ENCODE results near the gene PHF2. TPM values are rescaled to one million over a fixed set of nuclear protein-coding genes. Genes with fewer than 3 reads are reported as not detected.

PHF2 gene
- total RNA-seq, 1 experiment from 2014 or later = 32.2 TPM

DNA sequence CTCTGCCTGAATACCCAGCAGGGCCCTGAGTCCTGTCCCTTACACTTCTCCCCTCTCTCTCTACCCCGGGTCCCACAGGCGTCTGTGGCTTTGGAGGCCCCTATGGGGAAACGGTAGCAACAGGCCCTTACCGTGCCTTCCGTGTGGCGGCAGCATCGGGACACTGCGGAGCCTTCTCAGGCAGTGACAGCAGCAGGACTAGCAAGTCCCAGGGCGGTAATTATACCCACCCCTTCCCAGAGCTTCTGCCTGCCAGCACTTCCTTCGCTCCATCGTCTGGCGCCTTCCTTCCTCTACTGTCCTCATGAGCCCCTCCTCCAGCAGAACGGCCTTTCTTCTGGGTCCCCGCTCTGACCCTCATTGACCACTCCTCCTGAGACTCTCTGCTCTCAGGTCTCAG lies 17.9 kb upstream of the PHF2 start:
- Histone ChIP-seq H3K27ac (no peak overlapping the region), H3K27me3 (no peaks in the 10 kb centered on the region), H3K9me3 (replicated peaks) (no peaks in the 10 kb centered on the region), H3K36me3 (peaks cover 71% of the 10 kb centered on the region), H3K4me3 (no peak overlapping the region), H3K4me1 (no peaks in the 10 kb centered on the region)
- DNase-seq = no peak

DNA sequence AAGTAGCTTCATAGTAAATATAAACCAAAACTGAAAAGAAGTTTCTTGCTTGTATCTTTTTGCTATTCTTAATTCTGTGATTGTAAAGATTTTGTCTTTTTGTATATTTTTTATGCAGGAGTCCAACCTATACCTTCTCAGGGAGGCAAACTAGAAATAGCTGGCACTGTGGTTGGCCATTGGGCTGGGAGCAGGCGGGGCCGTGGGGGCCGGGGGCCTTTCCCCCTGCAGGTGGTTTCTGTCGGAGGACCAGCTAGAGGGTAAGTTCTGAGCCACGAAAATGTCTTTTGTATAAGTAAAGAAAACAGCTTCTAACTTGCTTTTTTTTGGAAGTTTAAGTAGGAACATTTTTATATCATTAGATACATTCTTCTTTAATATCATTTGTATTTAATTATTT lies 15.4 kb upstream of the PHF2 start:
- Histone ChIP-seq H3K9me3 (replicated peaks) (no peaks in the 10 kb centered on the region), H3K4me1 (no peaks in the 10 kb centered on the region), H3K27me3 (no peaks in the 10 kb centered on the region), H3K36me3 (peaks cover 55% of the 10 kb centered on the region), H3K4me3 (no peak overlapping the region), H3K27ac (no peak overlapping the region)
- no peak for DNase-seq

DNA sequence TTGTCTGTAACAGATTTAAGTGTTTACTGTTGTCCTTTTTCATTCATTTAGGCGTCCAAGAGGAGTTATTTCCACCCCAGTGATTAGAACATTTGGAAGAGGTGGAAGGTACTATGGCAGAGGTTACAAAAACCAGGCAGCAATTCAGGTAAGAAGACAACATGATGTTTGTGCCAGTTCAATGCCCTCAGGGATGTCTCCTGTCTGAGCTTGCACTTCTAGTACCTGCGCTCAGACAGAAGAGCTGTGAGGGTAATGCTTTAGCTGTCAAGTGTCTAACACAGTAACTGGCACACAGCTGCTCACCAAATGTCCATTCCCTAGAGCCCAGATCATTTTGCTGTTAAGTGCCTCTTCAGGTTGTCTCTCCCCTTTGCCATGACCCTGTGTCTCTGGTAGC lies 14.2 kb upstream of the PHF2 start:
- Histone ChIP-seq H3K27ac (no peak overlapping the region), H3K4me1 (no peaks in the 10 kb centered on the region), H3K4me3 (no peak overlapping the region), H3K27me3 (no peaks in the 10 kb centered on the region), H3K36me3 (peaks cover 46% of the 10 kb centered on the region), H3K9me3 (replicated peaks) (no peaks in the 10 kb centered on the region)
- DNase-seq = no peak

DNA sequence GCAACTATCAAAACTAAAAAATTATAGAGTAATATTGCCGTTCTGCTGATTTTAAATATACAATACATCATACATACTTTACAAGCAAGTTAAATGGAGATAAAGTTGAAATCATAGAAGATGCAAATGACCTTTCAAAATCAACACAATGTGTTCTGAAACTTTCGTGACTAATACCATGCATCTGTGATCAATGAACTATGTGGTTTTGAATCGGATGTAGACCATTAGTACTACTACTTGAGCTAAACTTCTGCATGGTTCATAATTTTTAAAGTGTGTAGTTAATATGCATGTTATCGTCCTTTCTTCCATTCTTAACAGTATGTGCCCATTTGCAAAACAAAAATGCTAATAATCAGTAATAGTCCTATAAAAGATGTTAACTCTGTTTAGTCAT lies 11.3 kb upstream of the PHF2 start:
- Histone ChIP-seq H3K27ac (no peak overlapping the region), H3K36me3 (peaks cover 25% of the 10 kb centered on the region; the same call in 1 of the 2 replicates), H3K27me3 (no peaks in the 10 kb centered on the region), H3K4me3 (no peak overlapping the region), H3K4me1 (no peaks in the 10 kb centered on the region), H3K9me3 (replicated peaks) (no peaks in the 10 kb centered on the region)
- no peak for DNase-seq

DNA sequence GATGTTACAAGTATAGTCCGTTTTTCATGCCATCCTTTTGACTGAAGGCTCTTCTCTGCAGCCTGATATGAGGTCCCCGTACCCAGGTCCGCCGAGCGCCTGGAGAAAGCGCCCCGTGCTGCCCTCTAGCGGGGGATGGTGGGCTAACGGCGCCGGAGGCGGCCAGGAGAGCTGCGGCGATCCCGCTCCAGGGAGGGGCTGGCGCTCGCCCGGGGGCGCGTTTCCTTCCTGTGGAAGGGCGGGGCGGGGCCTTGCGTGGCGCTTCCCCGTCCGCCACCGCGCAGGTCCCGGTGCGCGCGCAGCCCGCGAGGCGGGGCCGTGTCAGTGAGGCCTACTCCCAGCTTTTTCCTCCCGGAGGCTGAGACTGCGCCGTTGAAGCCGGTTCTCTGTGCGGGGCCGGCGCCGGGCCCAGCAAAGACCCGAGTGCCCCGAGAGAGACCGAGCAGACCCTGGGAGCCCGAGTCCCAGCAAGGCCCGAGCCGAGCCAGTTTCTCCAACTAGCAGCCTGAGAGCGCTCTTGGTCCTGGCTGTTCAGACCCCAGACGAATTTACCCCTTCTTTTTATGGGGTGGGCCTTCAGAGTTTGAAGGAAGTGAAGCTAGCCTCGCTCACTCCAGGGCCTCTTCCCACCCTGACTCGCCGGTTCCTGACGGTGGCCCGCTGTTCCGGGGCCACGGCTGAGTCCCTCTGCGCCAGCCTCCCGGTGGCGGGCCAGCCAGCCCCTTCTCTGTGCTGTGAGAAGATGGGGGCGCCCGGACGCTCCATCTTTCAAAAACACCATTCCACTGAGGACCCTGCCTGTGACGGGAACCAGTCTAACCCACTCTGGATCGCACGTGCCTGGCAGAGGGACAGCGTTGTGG lies 9.7 kb upstream of the PHF2 start:
- Histone ChIP-seq H3K4me1 (no peaks in the 10 kb centered on the region), H3K27me3 (no peaks in the 10 kb centered on the region), H3K27ac (peak overlapping the region; percentile 60), H3K36me3 (peaks cover 14% of the 10 kb centered on the region; the same call in 1 of the 2 replicates), H3K9me3 (replicated peaks) (peaks cover 3% of the 10 kb centered on the region; the same call in 1 of the 2 replicates), H3K4me3 (peak overlapping the region; percentile 58)
- DNase-seq = peak; percentile 96 to 97

DNA sequence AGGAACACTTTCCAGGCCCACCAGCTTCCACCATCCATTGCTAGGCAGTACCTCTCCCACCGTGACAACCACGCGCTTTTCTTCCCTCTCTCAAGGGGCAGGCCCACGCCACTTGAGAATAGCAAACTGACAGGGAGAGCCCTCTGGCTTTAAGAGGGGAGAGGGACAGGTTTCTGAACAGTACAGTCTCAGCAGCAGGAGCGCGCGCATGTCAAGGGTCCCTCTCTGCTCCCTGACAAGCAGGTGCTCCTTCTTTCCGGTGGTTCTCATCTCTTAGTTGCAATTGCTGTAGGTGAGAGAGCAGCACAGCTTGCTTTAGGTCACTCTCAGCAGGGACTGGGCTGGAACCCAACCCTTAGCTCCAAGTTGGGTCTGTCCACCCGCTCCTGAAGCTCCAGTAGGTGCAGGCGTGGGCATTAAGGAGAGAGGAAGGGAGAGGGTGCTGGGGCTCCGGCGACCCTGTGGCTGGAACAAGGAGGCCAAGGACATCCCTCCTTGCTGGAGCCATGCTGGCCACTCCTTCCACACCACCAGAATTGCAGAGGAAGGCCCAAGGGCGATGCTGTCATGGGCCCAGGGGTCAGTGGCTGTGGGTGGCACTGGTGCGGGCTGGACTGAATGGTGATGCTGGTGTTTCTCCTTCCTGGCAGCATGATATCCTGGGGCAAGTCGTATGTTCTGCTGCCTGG lies 9.0 kb upstream of the PHF2 start:
- peak overlapping the region; percentile 60; the same call in 1 of the 2 replicates for H3K27ac ChIP-seq
- no peaks in the 10 kb centered on the region for H3K4me1 ChIP-seq
- H3K4me3 ChIP-seq = peak overlapping the region; percentile 58
- peak in 1 of 2 experiments; percentile 20 for DNase-seq
- H3K36me3 ChIP-seq = peaks cover 10% of the 10 kb centered on the region; the same call in 1 of the 2 replicates
- peaks cover 3% of the 10 kb centered on the region; the same call in 1 of the 2 replicates for H3K9me3 ChIP-seq (replicated peaks)
- H3K27me3 ChIP-seq = no peaks in the 10 kb centered on the region

DNA sequence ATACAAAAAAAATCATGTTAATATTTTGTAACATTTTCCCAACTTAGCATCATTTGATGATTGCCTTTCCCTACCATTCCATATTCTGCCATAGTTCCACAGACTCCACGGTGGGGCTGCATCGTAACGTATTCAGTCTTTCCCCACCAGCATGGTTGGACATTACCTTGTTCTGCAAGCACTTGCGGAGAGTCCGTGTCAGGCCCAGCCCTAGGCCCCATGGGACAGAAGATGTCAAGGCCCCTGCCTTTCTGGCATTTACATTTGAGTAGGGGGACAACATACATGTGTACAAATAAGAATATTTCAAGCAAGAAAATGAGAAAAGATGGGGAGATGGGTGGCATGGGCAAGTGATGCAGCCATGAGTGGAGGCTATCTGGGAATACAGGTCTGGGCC lies 8.2 kb upstream of the PHF2 start:
- no peaks in the 10 kb centered on the region for H3K27me3 ChIP-seq
- H3K36me3 ChIP-seq = peaks cover 4% of the 10 kb centered on the region; the same call in 1 of the 2 replicates
- H3K4me3 ChIP-seq = no peak overlapping the region
- DNase-seq = no peak
- peaks cover 3% of the 10 kb centered on the region; the same call in 1 of the 2 replicates for H3K9me3 ChIP-seq (replicated peaks)
- no peak overlapping the region for H3K27ac ChIP-seq
- H3K4me1 ChIP-seq = no peaks in the 10 kb centered on the region

DNA sequence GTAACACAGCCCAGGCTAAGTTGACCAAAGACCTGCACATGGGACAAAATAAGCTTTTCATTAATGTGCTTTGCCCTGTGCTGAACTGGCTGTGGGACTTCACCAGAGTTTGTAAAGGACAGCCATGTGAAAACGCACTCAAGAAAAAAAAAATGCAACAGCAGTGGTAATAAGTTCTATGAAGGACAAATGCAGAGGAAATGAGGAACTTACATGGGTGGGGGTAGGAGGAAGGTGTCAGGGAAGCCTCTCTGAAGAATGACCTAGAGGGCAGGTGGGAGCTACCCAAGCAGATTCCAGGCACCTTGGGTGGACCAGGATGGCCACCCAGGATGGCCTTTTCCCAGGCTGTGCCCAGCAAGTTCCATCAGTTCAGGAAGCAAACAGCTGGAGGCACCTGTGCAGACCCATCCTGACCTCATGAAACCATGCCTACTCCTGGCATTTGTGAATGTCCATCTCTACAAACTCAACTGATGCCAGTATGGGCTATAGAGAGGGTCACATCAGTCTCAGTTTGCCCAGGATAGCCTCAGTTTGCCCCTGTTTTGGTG lies 6.7 kb upstream of the PHF2 start:
- Histone ChIP-seq H3K27me3 (no peaks in the 10 kb centered on the region), H3K9me3 (replicated peaks) (peaks cover 3% of the 10 kb centered on the region; the same call in 1 of the 2 replicates), H3K4me3 (no peak overlapping the region), H3K27ac (no peak overlapping the region), H3K36me3 (no peaks in the 10 kb centered on the region), H3K4me1 (no peaks in the 10 kb centered on the region)
- DNase-seq = no peak

DNA sequence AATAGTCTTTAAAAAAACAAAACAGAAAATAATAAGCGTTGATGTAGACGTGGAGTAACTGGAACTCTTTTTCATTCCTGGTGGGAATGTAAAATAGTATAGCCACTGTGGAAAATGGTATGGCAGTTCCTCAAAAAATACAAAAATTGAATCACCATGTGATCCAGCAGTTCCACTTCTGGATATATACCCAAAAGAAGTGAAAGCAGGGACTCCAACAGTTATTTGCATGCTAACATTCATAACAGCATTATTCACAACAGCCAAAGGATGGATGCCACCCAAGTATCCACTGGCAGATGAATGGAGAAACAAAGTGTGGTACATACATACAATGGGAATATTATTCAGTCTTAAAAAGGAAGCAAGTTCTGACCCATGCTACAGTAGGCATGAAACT lies 4.2 kb upstream of the PHF2 start:
- no peaks in the 10 kb centered on the region for H3K27me3 ChIP-seq
- no peak overlapping the region for H3K4me3 ChIP-seq
- DNase-seq = no peak
- no peaks in the 10 kb centered on the region for H3K36me3 ChIP-seq
- peaks cover 3% of the 10 kb centered on the region; the same call in 1 of the 2 replicates for H3K9me3 ChIP-seq (replicated peaks)
- no peaks in the 10 kb centered on the region for H3K4me1 ChIP-seq
- no peak overlapping the region for H3K27ac ChIP-seq

DNA sequence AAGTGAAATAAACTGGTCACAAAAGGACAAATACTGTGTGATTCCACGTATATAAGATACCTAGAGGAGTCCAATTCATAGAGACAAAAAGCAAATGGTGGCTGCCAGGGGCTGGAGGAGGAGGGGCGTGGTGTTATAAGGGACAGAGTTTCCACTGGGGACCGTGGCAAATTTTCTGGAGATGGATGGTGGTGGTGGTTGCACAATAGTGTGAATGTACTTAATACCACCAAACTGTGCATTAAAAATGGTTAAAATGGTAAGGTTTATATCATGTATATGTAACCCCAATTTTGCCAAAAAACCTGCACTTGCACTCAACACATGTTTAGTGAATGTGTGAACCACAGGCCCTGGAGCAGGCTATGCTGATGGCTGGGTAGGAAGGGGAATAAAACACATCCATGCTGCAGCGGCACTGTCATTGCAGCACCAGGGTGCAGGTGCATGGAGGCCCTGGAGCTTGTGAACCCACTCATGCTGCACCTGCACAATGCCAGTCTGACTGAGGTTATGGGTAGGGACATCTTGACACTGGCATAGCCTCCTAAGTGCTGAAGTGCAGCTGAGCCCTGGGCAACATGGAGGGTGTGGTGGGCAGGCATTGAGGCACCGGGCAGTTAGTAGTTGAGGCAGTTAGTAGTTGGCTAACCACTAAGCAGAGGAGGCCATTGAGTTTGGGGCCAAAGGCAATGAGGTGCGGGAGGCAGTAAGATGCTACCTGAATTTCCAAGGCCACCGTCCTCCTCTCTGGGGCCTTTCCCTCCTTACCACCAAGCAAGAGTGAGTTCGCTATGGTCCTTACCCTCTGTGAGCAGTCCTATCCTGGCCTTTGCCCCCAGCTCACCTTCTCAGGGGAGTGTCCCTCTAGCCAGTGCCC lies 3.5 kb upstream of the PHF2 start:
- Histone ChIP-seq H3K4me1 (no peaks in the 10 kb centered on the region), H3K36me3 (no peaks in the 10 kb centered on the region), H3K4me3 (no peak overlapping the region), H3K9me3 (replicated peaks) (peaks cover 3% of the 10 kb centered on the region; the same call in 1 of the 2 replicates), H3K27me3 (no peaks in the 10 kb centered on the region), H3K27ac (no peak overlapping the region)
- DNase-seq = no peak

DNA sequence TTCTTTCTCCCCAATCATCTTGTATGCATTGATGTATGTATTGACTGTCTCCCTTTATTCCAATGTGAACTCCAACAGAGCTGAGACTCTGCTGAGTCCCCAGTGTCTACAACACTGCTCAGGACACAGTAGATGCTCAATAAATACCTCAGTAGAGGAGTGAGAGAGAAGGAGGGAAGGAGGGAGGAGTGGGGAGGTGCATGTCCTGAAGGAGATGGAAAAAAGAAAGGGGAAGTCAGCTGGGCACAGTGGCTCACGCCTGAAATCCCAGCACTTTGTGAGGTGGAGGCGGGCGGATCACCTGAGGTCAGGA lies 2.9 kb upstream of the PHF2 start:
- no peaks in the 10 kb centered on the region for H3K4me1 ChIP-seq
- H3K4me3 ChIP-seq = no peak overlapping the region
- DNase-seq = no peak
- no peaks in the 10 kb centered on the region for H3K36me3 ChIP-seq
- peaks cover 3% of the 10 kb centered on the region; the same call in 1 of the 2 replicates for H3K9me3 ChIP-seq (replicated peaks)
- H3K27ac ChIP-seq = no peak overlapping the region
- H3K27me3 ChIP-seq = no peaks in the 10 kb centered on the region

DNA sequence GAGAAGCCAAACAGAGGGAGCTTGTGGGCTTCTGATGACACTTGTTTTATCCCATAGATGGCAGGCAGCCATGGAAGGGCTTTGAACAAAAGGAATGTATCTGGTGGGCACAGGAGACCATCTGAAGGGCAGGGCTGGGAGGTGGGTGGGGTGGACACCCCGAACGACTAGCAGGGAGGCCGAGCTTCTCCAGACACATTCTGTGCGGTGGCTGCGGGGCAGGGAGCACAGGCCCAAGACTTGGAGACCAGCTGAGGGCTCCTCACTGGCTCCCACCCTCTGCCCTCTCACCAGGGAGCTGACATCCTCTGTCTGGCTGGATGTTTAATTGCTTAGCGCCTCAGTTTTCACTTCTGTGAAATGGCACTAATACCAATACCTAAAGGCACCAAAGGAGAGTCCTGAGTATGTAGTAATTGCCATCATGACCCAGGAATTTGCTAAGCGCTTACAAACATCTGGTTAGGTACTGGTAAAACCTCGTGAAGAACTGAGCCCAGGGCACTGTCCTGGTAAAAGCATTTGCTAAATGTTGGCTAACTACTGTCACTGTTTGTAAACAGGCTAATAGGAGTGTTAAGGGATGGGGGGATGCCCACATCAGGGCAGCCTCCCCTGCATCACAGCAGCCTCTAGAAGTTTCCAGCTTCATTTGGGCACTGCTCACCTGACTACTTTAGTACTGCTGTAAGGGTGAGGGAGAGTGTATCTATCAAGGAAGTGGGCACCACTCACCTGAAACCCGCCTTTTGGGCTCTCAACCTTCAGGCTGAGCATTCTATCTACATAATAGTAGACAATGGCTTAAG lies 2.1 kb upstream of the PHF2 start:
- Histone ChIP-seq H3K27ac (no peak overlapping the region), H3K36me3 (no peaks in the 10 kb centered on the region), H3K4me3 (no peak overlapping the region), H3K9me3 (replicated peaks) (peaks cover 3% of the 10 kb centered on the region; the same call in 1 of the 2 replicates), H3K4me1 (no peaks in the 10 kb centered on the region), H3K27me3 (no peaks in the 10 kb centered on the region)
- DNase-seq = no peak

DNA sequence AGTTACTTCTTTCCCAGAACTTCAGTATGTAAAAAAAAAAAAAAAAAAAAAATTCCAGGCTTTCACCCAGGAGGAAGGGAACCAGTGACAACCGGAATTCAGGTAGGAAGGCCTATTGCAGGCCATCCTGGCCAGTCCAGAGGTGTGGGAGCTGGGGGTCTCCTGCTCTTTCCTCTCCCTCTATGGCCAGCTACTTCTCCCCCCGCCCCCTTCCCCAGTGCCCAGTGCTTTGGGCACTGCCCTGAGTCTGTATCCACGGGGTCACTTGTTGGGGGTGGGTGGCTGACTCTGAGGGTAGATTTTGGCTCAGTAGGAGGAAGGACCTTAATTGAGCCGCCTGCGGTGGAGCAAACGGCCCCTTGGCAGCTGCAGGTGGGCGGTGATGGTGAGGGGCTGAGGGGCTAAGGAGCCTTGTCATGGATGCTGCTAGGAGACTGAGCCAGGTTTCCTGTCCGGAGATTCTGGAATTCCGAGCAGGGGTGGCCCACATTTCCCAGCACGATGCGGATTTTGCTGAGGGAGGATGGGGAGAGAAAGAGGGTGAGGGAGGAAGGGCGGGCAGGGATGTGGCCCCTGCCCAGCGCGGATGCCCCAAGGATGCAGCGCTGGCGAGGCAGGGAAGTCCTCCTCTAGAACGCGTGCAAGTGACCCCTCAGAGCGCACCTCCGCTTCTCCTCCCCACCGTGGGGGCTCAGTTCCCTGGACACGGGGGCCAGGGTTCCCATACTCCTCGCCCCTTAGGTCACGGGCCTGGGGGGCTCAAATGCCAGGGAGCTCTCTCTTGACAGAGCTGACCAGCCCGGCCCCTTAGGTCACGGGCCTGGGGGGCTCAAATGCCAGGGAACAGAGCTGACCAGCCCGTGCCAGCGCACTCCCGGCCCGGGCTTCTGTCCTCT lies 1.2 kb upstream of the PHF2 start:
- Histone ChIP-seq H3K9me3 (replicated peaks) (peaks cover 3% of the 10 kb centered on the region; the same call in 1 of the 2 replicates), H3K27me3 (no peaks in the 10 kb centered on the region), H3K4me3 (peak overlapping the region; percentile 73), H3K36me3 (no peaks in the 10 kb centered on the region), H3K27ac (peak overlapping the region; percentile 64), H3K4me1 (no peaks in the 10 kb centered on the region)
- no peak for DNase-seq
